Lower leg skin (tissue), 3 donors: ENCODE measurements around the gene ZNF292.

ENCODE experiments used
- POLR2A ChIP-seq, 2 donors: fragments of 450-650 bp; IDR thresholded peaks; one replicate each; pipeline ENCODE4 v1.6.1; 2016 to 2017; ENCODE audit warnings: antibody characterized with exemption in 2 of 2, mild to moderate bottlenecking in 1 of 2, moderate library complexity in 1 of 2
- TF ChIP-seq, protein P1 (sequence below), 3 donors: fragments of 450-650 bp; IDR thresholded peaks; one replicate each; pipeline ENCODE4 v1.5.1; 2016; ENCODE audit warnings: antibody characterized with exemption in 3 of 3, mild to moderate bottlenecking in 3 of 3, moderate library complexity in 2 of 3

DNA sequence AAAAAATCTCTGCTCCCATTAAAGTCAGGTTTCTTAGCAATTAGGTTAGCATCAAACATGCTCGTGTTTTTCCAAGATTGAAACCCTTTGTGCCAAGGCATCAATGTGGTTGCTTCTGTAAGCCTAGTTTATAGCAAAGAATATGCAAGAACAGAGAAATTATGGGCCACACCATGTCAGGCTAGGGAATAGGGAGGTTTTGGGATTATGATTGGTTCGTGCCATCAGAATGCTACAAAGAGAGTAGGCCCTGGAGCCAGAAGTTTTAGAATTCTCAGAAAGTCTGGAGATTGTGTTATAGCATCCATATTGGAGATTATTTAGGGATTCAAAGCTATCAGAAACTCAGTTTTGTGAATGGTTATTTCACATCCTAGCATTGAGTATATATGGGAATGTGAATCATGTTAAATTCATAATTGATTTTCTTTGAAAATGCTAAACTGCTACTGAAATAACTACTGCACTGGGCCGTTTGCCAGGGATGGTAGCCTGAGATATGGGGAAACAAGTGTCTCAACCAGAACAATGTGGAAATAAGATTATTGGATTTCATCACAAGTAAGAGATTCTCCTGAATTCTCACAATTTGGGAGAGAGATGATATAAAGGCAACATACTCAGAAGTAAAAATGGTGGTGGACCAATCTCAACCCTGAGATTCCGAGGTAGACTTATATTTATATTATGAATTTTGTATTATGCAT, 45.3 kb downstream of the ZNF292 start:
- TF ChIP-seq, protein P1, sequence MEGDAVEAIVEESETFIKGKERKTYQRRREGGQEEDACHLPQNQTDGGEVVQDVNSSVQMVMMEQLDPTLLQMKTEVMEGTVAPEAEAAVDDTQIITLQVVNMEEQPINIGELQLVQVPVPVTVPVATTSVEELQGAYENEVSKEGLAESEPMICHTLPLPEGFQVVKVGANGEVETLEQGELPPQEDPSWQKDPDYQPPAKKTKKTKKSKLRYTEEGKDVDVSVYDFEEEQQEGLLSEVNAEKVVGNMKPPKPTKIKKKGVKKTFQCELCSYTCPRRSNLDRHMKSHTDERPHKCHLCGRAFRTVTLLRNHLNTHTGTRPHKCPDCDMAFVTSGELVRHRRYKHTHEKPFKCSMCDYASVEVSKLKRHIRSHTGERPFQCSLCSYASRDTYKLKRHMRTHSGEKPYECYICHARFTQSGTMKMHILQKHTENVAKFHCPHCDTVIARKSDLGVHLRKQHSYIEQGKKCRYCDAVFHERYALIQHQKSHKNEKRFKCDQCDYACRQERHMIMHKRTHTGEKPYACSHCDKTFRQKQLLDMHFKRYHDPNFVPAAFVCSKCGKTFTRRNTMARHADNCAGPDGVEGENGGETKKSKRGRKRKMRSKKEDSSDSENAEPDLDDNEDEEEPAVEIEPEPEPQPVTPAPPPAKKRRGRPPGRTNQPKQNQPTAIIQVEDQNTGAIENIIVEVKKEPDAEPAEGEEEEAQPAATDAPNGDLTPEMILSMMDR (IDR thresholded peaks at IDR 0.05): no peak
- TF ChIP-seq POLR2A (IDR thresholded peaks at IDR 0.05): no peak
